Pancreas (tissue), 10 donors: ENCODE results near the gene TGFB1I1. TPM values are rescaled to one million over a fixed set of nuclear protein-coding genes. Genes with fewer than 3 reads are reported as not detected.

Experiments
- ATAC-seq, 4 donors: fragments of 200-7000 bp; cut with Tn5 transposase; one replicate each; pipeline versions ENCODE4 v1.8.0 to v1.9.1; 2020; ENCODE audit warnings: mild to moderate bottlenecking in 4 of 4, moderate library complexity in 4 of 4
- DNase-seq, 6 donors: peaks; one replicate each; pipeline ENCODE4 v3.0.0-alpha.2; 2020
- FAIRE-seq: peaks from 2 replicates; lab custom pipeline; 2012; peaks lifted over from hg19 to GRCh38; lab: Jason Lieb, UNC
- H3K27ac ChIP-seq, 4 donors: fragments of 200-600 bp; sonication (generic); 1 replicate in 3 of 4; 2 replicates in 1 of 4; pipeline versions ENCODE4 v1.5.0 to v1.8.0; 2020
- H3K27me3 ChIP-seq, 4 donors: fragments of 200-600 bp; one replicate each; pipeline ENCODE4 v1.8.0; 2021
- H3K36me3 ChIP-seq, 3 donors: fragments of 200-600 bp; sonication (generic) in 1 of 3; one replicate each; pipeline versions ENCODE4 v1.5.0 to v1.8.0; 2020 to 2021
- H3K4me1 ChIP-seq, 3 donors: fragments of 200-600 bp; one replicate each; pipeline ENCODE4 v1.8.0; 2021
- H3K4me3 ChIP-seq, 4 donors: fragments of 200-600 bp; sonication (generic) in 2 of 4; one replicate each; pipeline versions ENCODE4 v1.5.0 to v1.8.0; 2020 to 2021
- H3K9me3 ChIP-seq, 4 donors: fragments of 200-600 bp; one replicate each; pipeline ENCODE4 v1.8.0; 2021
- CTCF ChIP-seq, 4 donors: fragments of 200-600 bp; sonication (generic) in 3 of 4; IDR thresholded peaks; one replicate each; pipeline versions ENCODE4 v1.5.0 to v1.8.0; 2021; ENCODE audit warnings: antibody characterized with exemption in 4 of 4
- WGBS, 2 donors: extraction: QIAGEN DNeasy Blood & Tissue Kit; methylation state at CpG; one replicate each; pipeline ENCODE4 v1.1.7; 2013; 5-methylcytosine and 5-hydroxymethylcytosine counted together
- intact Hi-C, 3 donors: fragments of 100-400 bp; cut with DNase I; formaldehyde crosslinking; loops; one replicate each; pipeline versions ENCODE4 v1.11.1 to v1.14.2; 2022
- polyA plus RNA-seq, 2 donors: library from polyadenylated mRNA; stranded (reverse); fragments of 200-250 nt; gene quantifications; one replicate each; pipeline ENCODE4 v1.2.3, GENCODE V29; 2013
- total RNA-seq, 6 donors: library from RNA; stranded (reverse); fragmentation: NEBNext Ultra II Directional in 4 of 6; extraction: Animal tissue kit (Norgen Biotek cat#: 25700) in 4 of 6; gene quantifications; one replicate each; pipeline versions ENCODE4 v1.2.1 to v1.2.4, GENCODE V29; 2021 to 2023
- donor health status: healthy with polysubstance abuse.
- donor health status: DM: no; HTN: no; CAD: no; lungs with moderate emphysema.
- donor health status: DM: no; HTN: no; CAD: no.
- donor health status: control.
- donor health status: control.
- donor health status: Bipolar disorder and iron deficiency.
- donor health status: DM: yes; HTN: yes; CAD: no.
- donor health status: DM: no; HTN: no; CAD: no.
- donor health status: DM: no; HTN: no; CAD: no.
- donor health status: DM: yes; HTN: yes; CAD: no.

TGFB1I1 gene
- total and polyA plus RNA-seq, 8 donors, result 1.1 to 13.2 (median 6.7) TPM

GRCh38 chr16:31505483-31505882 is 33.5 kb downstream of the TGFB1I1 start:
- peaks cover 0 to 21% (median 7%) of the 10 kb centered on the region in 3 donors for H3K4me1 ChIP-seq
- no peaks in the 10 kb centered on the region for H3K9me3 ChIP-seq
- ATAC-seq (no peak), DNase-seq (no peak), FAIRE-seq (no peak)
- 84 to 90% methylated on average over 4 of the region's 4 CpGs for WGBS, 2 donors
- H3K27me3 ChIP-seq, result no peaks in the 10 kb centered on the region
- intact Hi-C loops, result no loop called here
- no peak for TF ChIP-seq CTCF (IDR thresholded peaks at IDR 0.05)
- no peak overlapping the region for H3K27ac ChIP-seq
- H3K4me3 ChIP-seq, result no peak overlapping the region
- no peaks in the 10 kb centered on the region for H3K36me3 ChIP-seq

- intact Hi-C loops, result no loop called here
- H3K4me1 ChIP-seq, result peaks cover 0 to 21% (median 7%) of the 10 kb centered on the region in 3 donors
- no peak for DNase-seq
These were observed 35.6 kb downstream of the TGFB1I1 start for GRCh38 chr16:31507617-31507928.

DNA sequence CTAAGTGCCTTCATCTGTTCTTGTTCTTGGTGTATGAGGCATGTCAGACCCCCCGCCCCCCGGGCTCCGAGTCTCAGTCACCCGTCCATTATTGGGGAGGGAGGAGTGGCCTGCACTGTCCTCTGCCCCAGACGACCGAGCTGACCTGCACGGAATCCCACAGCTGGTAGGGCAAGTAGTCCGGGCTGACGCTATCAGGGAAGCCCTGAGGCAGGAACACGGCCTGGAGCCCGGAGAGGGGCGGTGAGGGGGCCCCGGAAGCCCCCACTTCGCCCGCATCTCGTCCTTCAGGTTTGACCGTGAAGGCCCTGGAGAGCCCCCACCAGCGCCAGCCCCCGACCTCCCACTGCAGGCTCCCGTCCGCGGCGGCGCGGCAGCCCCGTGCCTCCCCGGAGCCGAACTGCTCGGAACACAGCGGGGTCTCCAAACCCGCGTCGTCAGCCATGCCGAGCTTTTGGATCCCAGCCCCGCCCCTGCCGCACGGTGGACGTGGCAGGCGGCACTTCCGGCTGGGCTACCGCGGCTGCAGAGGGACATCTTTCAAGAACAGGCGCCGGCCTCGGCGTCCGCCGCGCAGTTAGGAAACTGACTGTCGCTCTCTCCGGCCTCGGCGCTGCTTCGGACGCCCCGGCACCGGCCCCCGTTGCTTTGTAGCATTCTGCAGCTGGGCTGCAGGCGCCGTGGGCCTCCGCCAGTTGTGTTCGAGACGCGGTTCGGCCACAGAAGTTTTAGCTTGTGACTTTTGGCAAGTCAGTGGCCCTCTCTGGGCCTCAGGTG is 36.2 kb downstream of the TGFB1I1 start, which contains the start of gene RUSF1:
Gene RUSF1, minus strand, starts transcription at position 463 of the 777 bp plus-strand sequence. Its CDS starts 18 bp downstream, at position 445.
- WGBS, 2 donors, result 0 to 1% methylated on average over 56 to 65 of the region's 65 CpGs
- ATAC-seq, result peak; percentile 97 to 99 (median 98)
- peak; percentile 86 to 97 (median 90) for DNase-seq
- Histone ChIP-seq H3K27me3 (no peaks in the 10 kb centered on the region), H3K4me3 (peak within 1 kb of the TSS; percentile 88 to 99 (median 96)), H3K9me3 (no peaks in the 10 kb centered on the region), H3K4me1 (peaks cover 0 to 21% (median 7%) of the 10 kb centered on the region in 3 donors), H3K36me3 (no peaks in the 10 kb centered on the region), H3K27ac (peak within 1 kb of the TSS; percentile 81 to 93 (median 88))
- intact Hi-C loops, result no loop called here
- FAIRE-seq, result no peak
- no peak for TF ChIP-seq CTCF (IDR thresholded peaks at IDR 0.05)

More at GRCh38 chr16:31507617-31507928, 35.6 kb downstream of the TGFB1I1 start:
- TF ChIP-seq CTCF (IDR thresholded peaks at IDR 0.05), result no peak
- WGBS, 2 donors, result 0% methylated on average over 12 of the region's 12 CpGs
- H3K36me3 ChIP-seq, result no peaks in the 10 kb centered on the region
- H3K27me3 ChIP-seq, result no peaks in the 10 kb centered on the region
- peak overlapping the region; percentile 81 to 93 (median 88) for H3K27ac ChIP-seq
- H3K4me3 ChIP-seq, result peak overlapping the region; percentile 88 to 99 (median 96)
- peak; percentile 8 to 34 (median 21) for ATAC-seq
- no peaks in the 10 kb centered on the region for H3K9me3 ChIP-seq
- no peak for FAIRE-seq

- Histone ChIP-seq H3K27me3 (no peaks in the 10 kb centered on the region), H3K27ac (peak overlapping the region; percentile 81 to 93 (median 88)), H3K36me3 (no peaks in the 10 kb centered on the region), H3K4me1 (peaks cover 0 to 21% (median 7%) of the 10 kb centered on the region in 3 donors), H3K4me3 (peak overlapping the region; percentile 88 to 99 (median 96)), H3K9me3 (no peaks in the 10 kb centered on the region)
- intact Hi-C loops, result no loop called here
- FAIRE-seq (no peak), ATAC-seq (peak; percentile 3 to 24 (median 14)), DNase-seq (no peak)
- WGBS, 2 donors, result 10 to 17% methylated on average over 6 of the region's 6 CpGs
- no peak for TF ChIP-seq CTCF (IDR thresholded peaks at IDR 0.05)
These were observed 36.8 kb downstream of the TGFB1I1 start for GRCh38 chr16:31508706-31509195.

DNA sequence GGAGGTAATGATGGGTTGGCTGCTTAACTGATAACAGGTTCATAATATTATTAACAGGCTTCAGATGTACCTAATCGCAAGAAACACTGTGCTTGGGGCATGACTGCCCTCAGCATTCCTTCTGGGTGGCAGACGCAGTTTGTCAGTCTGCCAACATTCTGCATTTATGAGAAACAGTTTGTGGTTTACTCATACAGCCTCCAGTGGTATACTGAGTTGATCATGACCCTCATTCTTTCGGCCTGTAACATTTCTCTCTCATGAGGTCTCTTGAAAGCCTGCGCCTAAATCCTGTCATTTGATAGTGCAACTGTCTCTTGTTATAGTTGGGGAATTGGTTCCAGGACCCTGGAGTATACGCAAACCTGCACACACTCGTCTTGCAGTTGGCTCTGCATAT is 41.2 kb downstream of the TGFB1I1 start:
- Histone ChIP-seq H3K27me3 (no peaks in the 10 kb centered on the region), H3K4me1 (peaks cover 0 to 4% (median 0%) of the 10 kb centered on the region in 3 donors), H3K36me3 (no peaks in the 10 kb centered on the region), H3K4me3 (no peak overlapping the region), H3K27ac (no peak overlapping the region), H3K9me3 (no peaks in the 10 kb centered on the region)
- intact Hi-C loops, result no loop called here
- ATAC-seq, result no peak
- WGBS, 2 donors, result 64 to 79% methylated on average over 6 of the region's 6 CpGs
- no peak for DNase-seq
- FAIRE-seq, result no peak
- TF ChIP-seq CTCF (IDR thresholded peaks at IDR 0.05), result no peak
